HG03469 (cell line): Measurements from ENCODE around the gene KRTCAP2.
"Not testable (repeated sequence)": the region's sequence is repeated elsewhere in the genome, so short reads cannot be mapped to it uniquely, and the experiment has no call there.

Source experiments
- ATAC-seq: cut with Tn5 transposase; IDR thresholded peaks from one replicate; pipeline ENCODE4 v1.9.1; 2021; ENCODE audit warnings: mild to moderate bottlenecking, moderate library complexity, moderate number of reproducible peaks; ENCODE audit not compliant: unreplicated experiment

The KRTCAP2 gene

GRCh38 chr1:155172732-155173477 lies at the start of gene KRTCAP2:
Gene KRTCAP2 (minus strand): TSS chr1:155173304. CDS start chr1:155173224, 80 bp downstream.
- ATAC-seq: peak; percentile 48

- not testable (repeated sequence) for ATAC-seq
These were observed 47.3 kb upstream of the KRTCAP2 start for GRCh38 chr1:155220211-155220965.

- no peak for ATAC-seq
These were observed 46.5 kb upstream of the KRTCAP2 start for GRCh38 chr1:155219592-155220031.

GRCh38 chr1:155218854-155219591 lies 45.9 kb upstream of the KRTCAP2 start:
- no peak for ATAC-seq

GRCh38 chr1:155214702-155215101 lies 41.6 kb upstream of the KRTCAP2 start:
- ATAC-seq: not testable (repeated sequence)

GRCh38 chr1:155212051-155212440 lies 38.9 kb upstream of the KRTCAP2 start:
- ATAC-seq: not testable (repeated sequence)

- ATAC-seq: not testable (repeated sequence)
These were observed 38.4 kb upstream of the KRTCAP2 start for GRCh38 chr1:155211381-155212050.

- ATAC-seq: no peak
These were observed 37.4 kb upstream of the KRTCAP2 start for GRCh38 chr1:155210314-155211104.

- no peak for ATAC-seq
These were observed 36.2 kb upstream of the KRTCAP2 start for GRCh38 chr1:155209312-155209721.

GRCh38 chr1:155208541-155209311 lies 35.6 kb upstream of the KRTCAP2 start, which contains the start of gene MTX1:
Gene MTX1 (plus strand): TSS chr1:155208695. CDS start chr1:155208805, 110 bp downstream.
- no peak for ATAC-seq

GRCh38 chr1:155207806-155208540 lies 34.9 kb upstream of the KRTCAP2 start, which contains the start of gene THBS3:
Gene THBS3 (minus strand): TSS chr1:155207897. CDS start chr1:155207876, 21 bp downstream.
- no peak for ATAC-seq

GRCh38 chr1:155206891-155207805 lies 34.0 kb upstream of the KRTCAP2 start:
- no peak for ATAC-seq

GRCh38 chr1:155205969-155206593 lies 33.0 kb upstream of the KRTCAP2 start:
- ATAC-seq: no peak

- no peak for ATAC-seq
These were observed 31.9 kb upstream of the KRTCAP2 start for GRCh38 chr1:155205035-155205434.

- no peak for ATAC-seq
These were observed 29.8 kb upstream of the KRTCAP2 start for GRCh38 chr1:155202731-155203515.

- ATAC-seq: no peak
These were observed 29.1 kb upstream of the KRTCAP2 start for GRCh38 chr1:155202198-155202597.
